K562 (cell line): ENCODE results near the gene EFCAB12. TPM values are rescaled to one million over a fixed set of nuclear protein-coding genes. Genes with fewer than 3 reads are reported as not detected.

Experiments
- ATAC-seq: fragments of 200-7000 bp; cut with Tn5 transposase; 3 replicates; pipeline ENCODE4 v1.9.1; 2020; ENCODE audit warnings: moderate library complexity
- BruUV-seq: library from RNA; stranded (reverse); fragments of 400-500 nt; replicated peaks from 2 replicates; lab custom pipeline; 2021; lab: Mats Ljungman, UMichigan
- CTCF ChIA-PET: fragments of 300-600 bp; formaldehyde crosslinking; extraction: SDS; loops from one replicate; lab custom pipeline; 2021; ENCODE audit warnings: low intra/inter-chr PET ratio; lab: Yijun Ruan, JAX
- POLR2A ChIA-PET: fragments of 300-600, 350-650 bp; sonication (Branson Sonifier 250); formaldehyde crosslinking; extraction: SDS; loops from one replicate; lab custom pipeline; 2021; ENCODE audit warnings: antibody characterized with exemption, inconsistent platforms; lab: Yijun Ruan, JAX
- DNase-seq, 4 experiments: peaks; one replicate each; pipeline versions ENCODE4 v3.0.0 to v3.0.0-alpha.2; 2011 to 2018; ENCODE audit warnings: low spot score in 3 of 4, mixed read lengths in 3 of 4; ENCODE audit errors: extremely low read depth in 1 of 4
- FAIRE-seq: peaks from 2 replicates; lab custom pipeline; 2011; peaks lifted over from hg19 to GRCh38; lab: Jason Lieb, UNC
- H2AFZ ChIP-seq: 2 replicates; pipeline ENCODE4 v1.6.0; 2011; ENCODE audit warnings: low read depth, low read length, control low read depth, inconsistent platforms
- H3K27ac ChIP-seq: fragments of 200-600 bp; 3 replicates; pipeline ENCODE4 v1.8.0; 2011; ENCODE audit warnings: low read depth, mild to moderate bottlenecking, control low read depth, inconsistent platforms, low read length, moderate library complexity, mixed read lengths; ENCODE audit errors: extremely low read depth
- H3K27me3 ChIP-seq, 2 experiments: fragments of 300-600 bp in 1 of 2; 2 replicates in 1 of 2; 3 replicates in 1 of 2; pipeline versions ENCODE4 v1.6.0 to v1.8.0; 2011; ENCODE audit warnings: inconsistent platforms in 2 of 2, low read length in 2 of 2, mild to moderate bottlenecking in 1 of 2, mixed read lengths in 1 of 2, moderate library complexity in 1 of 2; ENCODE audit not compliant: control insufficient read depth in 2 of 2, insufficient read depth in 2 of 2
- H3K36me3 ChIP-seq: fragments of 300-600 bp; 3 replicates; pipeline ENCODE4 v1.8.0; 2011; ENCODE audit warnings: mild to moderate bottlenecking, low read length, inconsistent platforms; ENCODE audit not compliant: control insufficient read depth, insufficient read depth
- H3K4me1 ChIP-seq, 2 experiments: fragments of 200-600 bp in 1 of 2; replicated peaks in 1 of 2; 2 replicates in 1 of 2; 3 replicates in 1 of 2; pipeline versions ENCODE4 v1.5.1 to v1.8.0; 2011; ENCODE audit warnings: inconsistent platforms in 2 of 2, low read length in 2 of 2, mild to moderate bottlenecking in 1 of 2, mixed read lengths in 1 of 2, moderate library complexity in 1 of 2; ENCODE audit not compliant: control insufficient read depth in 2 of 2, insufficient read depth in 2 of 2
- H3K4me2 ChIP-seq: 2 replicates; pipeline ENCODE4 v1.6.1; 2011; ENCODE audit warnings: low read length, control low read depth, inconsistent platforms, mixed read lengths; ENCODE audit not compliant: insufficient read depth
- H3K4me3 ChIP-seq: fragments of 200-600 bp; sonication (generic), shearing (Covaris generic); 2 replicates; pipeline ENCODE4 v1.5.1; 2016; ENCODE audit warnings: control low read depth, inconsistent platforms
- H3K79me2 ChIP-seq: fragments of 200-600 bp; 3 replicates; pipeline ENCODE4 v1.8.0; 2011; ENCODE audit warnings: low read length, inconsistent platforms; ENCODE audit not compliant: control insufficient read depth, insufficient read depth
- H3K9ac ChIP-seq, 2 experiments: 2 replicates each; pipeline versions ENCODE4 v1.6.0 to v1.6.1; 2011; ENCODE audit warnings: low read depth in 2 of 2, low read length in 2 of 2, control low read depth in 1 of 2, inconsistent platforms in 1 of 2, mild to moderate bottlenecking in 1 of 2, mixed read lengths in 1 of 2; ENCODE audit not compliant: insufficient read depth in 1 of 2
- H3K9me1 ChIP-seq: one replicate; pipeline ENCODE4 v1.6.0; 2011; ENCODE audit warnings: inconsistent platforms, mild to moderate bottlenecking, low read length, moderate library complexity; ENCODE audit not compliant: control insufficient read depth, insufficient read depth
- H3K9me3 ChIP-seq: replicated peaks from 2 replicates; pipeline ENCODE4 v1.5.1; 2011; ENCODE audit warnings: low read depth, low read length, inconsistent platforms; ENCODE audit not compliant: control insufficient read depth, insufficient read depth
- H4K20me1 ChIP-seq: replicated peaks from 2 replicates; pipeline ENCODE4 v1.6.1; 2011; ENCODE audit warnings: low read length, inconsistent platforms, mixed read lengths; ENCODE audit not compliant: control insufficient read depth, insufficient read depth
- ADNP ChIP-seq: fragments of 200-800 bp; sonication (Bioruptor generic); IDR thresholded peaks from 2 replicates; pipeline ENCODE4 v1.6.1; 2016; ENCODE audit warnings: missing genetic modification characterization, missing compliant biosample characterization
- BDP1 ChIP-seq: IDR thresholded peaks from 3 replicates; pipeline ENCODE4 v1.6.1; 2011; ENCODE audit not compliant: insufficient read length, insufficient read depth
- CTCFL ChIP-seq: IDR thresholded peaks from 2 replicates; pipeline ENCODE4 v1.6.1; 2011; ENCODE audit warnings: borderline replicate concordance, low read depth, mild to moderate bottlenecking, moderate library complexity, low read length; ENCODE audit not compliant: insufficient read depth, poor library complexity, severe bottlenecking
- E2F5 ChIP-seq: sonication (generic); formaldehyde crosslinking; IDR thresholded peaks from 2 replicates; pipeline ENCODE4 v1.8.0; 2022; ENCODE audit warnings: mild to moderate bottlenecking, missing genetic modification reagents
- KLF16 ChIP-seq: IDR thresholded peaks from 2 replicates; pipeline ENCODE4 v1.6.1; 2016; ENCODE audit warnings: antibody characterized with exemption
- MCM5 ChIP-seq: fragments of 450-650 bp; IDR thresholded peaks from 2 replicates; pipeline ENCODE4 v1.6.1; 2016; ENCODE audit warnings: low read depth
- MEF2D ChIP-seq: conservative IDR thresholded peaks from 2 replicates; pipeline ENCODE4 v1.6.1; 2016; ENCODE audit warnings: low read depth, missing genetic modification characterization, missing compliant biosample characterization
- PHF21A ChIP-seq: fragments of 450-650 bp; IDR thresholded peaks from 2 replicates; pipeline ENCODE4 v1.6.1; 2017; ENCODE audit warnings: low read depth, borderline replicate concordance
- PYGO2 ChIP-seq: fragments of 450-650 bp; IDR thresholded peaks from 2 replicates; pipeline ENCODE4 v1.6.1; 2016; ENCODE audit warnings: mild to moderate bottlenecking, missing genetic modification characterization, moderate library complexity, missing compliant biosample characterization
- YBX1 ChIP-seq: fragments of 450-650 bp; IDR thresholded peaks from 2 replicates; pipeline ENCODE4 v1.7.1; 2016; ENCODE audit warnings: mild to moderate bottlenecking
- ZFX ChIP-seq: sonication (generic); formaldehyde crosslinking; IDR thresholded peaks from 2 replicates; pipeline ENCODE4 v1.8.0; 2022; ENCODE audit warnings: mild to moderate bottlenecking, missing genetic modification reagents, moderate library complexity
- ZNF23 ChIP-seq: fragments of 250-450 bp; sonication (Bioruptor Pico); IDR thresholded peaks from 2 replicates; pipeline ENCODE4 v1.4.0; 2020; ENCODE audit warnings: mild to moderate bottlenecking
- ZNF280A ChIP-seq: fragments of 450-650 bp; IDR thresholded peaks from 2 replicates; pipeline ENCODE4 v1.6.1; 2018; ENCODE audit warnings: mild to moderate bottlenecking, low read depth; ENCODE audit not compliant: partially characterized antibody
- ZNF655 ChIP-seq: fragments of 250-450 bp; sonication (Bioruptor Pico); IDR thresholded peaks from 2 replicates; pipeline ENCODE4 v1.5.0; 2021
- WGBS: fragments of 100-300 bp; shearing (Covaris generic); methylation state at CpG from one replicate; pipeline ENCODE4 v1.1.6; 2016; ENCODE audit warnings: low coverage, mixed read lengths; ENCODE audit not compliant: insufficient coverage; ENCODE audit errors: missing lambda C conversion rate; 5-methylcytosine and 5-hydroxymethylcytosine counted together
- in situ Hi-C: fragments of 300-500 bp; cut with MboI; formaldehyde crosslinking; loops from 4 replicates; pipeline ENCODE4 v1.15.0; 2018; ENCODE audit warnings: inconsistent platforms, mixed read lengths
- intact Hi-C: fragments of 100-400 bp; cut with micrococcal nuclease; formaldehyde crosslinking; loops from 2 replicates; pipeline ENCODE4 v1.14.2; 2022
- polyA plus RNA-seq, 8 experiments: library from polyadenylated mRNA; depleted of rRNA in 4 of 8; stranded (reverse) in 5 of 8; unstranded in 3 of 8; fragments of >200 nt; fragmentation: Nextera tagmentation in 2 of 8; fragmentation: Illumina TruSeq in 1 of 8; extraction: Ambion mirVana in 2 of 8; extraction: Trizol in 1 of 8; gene quantifications; 2 replicates each; pipeline versions ENCODE4 v1.2.1 to v1.2.3, GENCODE V29; 2011 to 2014; ENCODE audit warnings: inconsistent platforms in 1 of 8, missing spikeins in 1 of 8
- total RNA-seq, 7 experiments: library from RNA; depleted of rRNA in 6 of 7; stranded (reverse); fragments of >200 nt in 6 of 7; fragmentation: Illumina TruSeq in 2 of 7; extraction: Trizol in 2 of 7; gene quantifications; 2 replicates each; pipeline versions ENCODE4 v1.2.1 to v1.2.3, GENCODE V29; 2011 to 2021; ENCODE audit warnings: low replicate concordance in 1 of 7

EFCAB12 gene
- total and polyA plus RNA-seq, 9 of the 15 experiments (the other 6 are each of a cell fraction or from before 2014, with no cell fraction given), result 0.08 to 0.95 (median 0.56) TPM; not detected in 1

GRCh38 chr3:129460572-129460971, 32.1 kb upstream of the EFCAB12 start:
- in situ Hi-C loops, result no loop called here
- H3K27ac ChIP-seq, result peak overlapping the region; percentile 99
- peak overlapping the region; percentile 49; the same call in 1 of the 2 replicates for H2AFZ ChIP-seq
- H3K27me3 ChIP-seq, result no peaks in the 10 kb centered on the region
- FAIRE-seq, result peak; percentile 74
- peaks cover 4% of the 10 kb centered on the region; the same call in 2 of the 3 replicates for H3K36me3 ChIP-seq
- H4K20me1 ChIP-seq, result no peaks in the 10 kb centered on the region
- no peak for DNase-seq
- WGBS, result 54% methylated on average over 2 of the region's 2 CpGs
- ChIA-PET CTCF (no interaction called here), POLR2A (interaction anchor here (0.7 kb wide), 1 partner anchor 12 kb away, joined by 3 read pairs; no protein-coding TSS in a partner anchor)
- peaks cover 14 to 39% of the 10 kb centered on the region in 2 experiments for H3K4me1 ChIP-seq
- H3K9me1 ChIP-seq, result no peaks in the 10 kb centered on the region
- H3K4me3 ChIP-seq, result no peak overlapping the region
- ATAC-seq, result no peak
- no peaks in the 10 kb centered on the region for H3K9me3 ChIP-seq
- peak overlapping the region in 1 of 2 experiments; percentile 86; a peak in 1 of 4 replicates for H3K9ac ChIP-seq
- no TSS peak for BruUV-seq
- H3K4me2 ChIP-seq, result peak overlapping the region; percentile 90; the same call in 1 of the 2 replicates
- H3K79me2 ChIP-seq, result no peaks in the 10 kb centered on the region
- intact Hi-C loops, result no loop called here
- no peak for TF ChIP-seq YBX1
- TF ChIP-seq CTCFL, result no peak
- no peak for TF ChIP-seq ZNF655 (CRISPR knock-in tag)
- 0 out of 2 replicates have a peak, but pooled peaks have one; percentile 44 for TF ChIP-seq ZFX (CRISPR knock-in tag)
- no peak for TF ChIP-seq ZNF280A
- TF ChIP-seq BDP1, result no peak
- no peak for TF ChIP-seq ZNF23 (CRISPR knock-in tag)
- TF ChIP-seq MCM5, result no peak
- no peak for TF ChIP-seq KLF16
- TF ChIP-seq PHF21A, result no peak
- TF ChIP-seq ADNP (tag), result no peak
- TF ChIP-seq PYGO2 (tag), result no peak
- no peak for TF ChIP-seq E2F5 (CRISPR knock-in tag)
- no peak for TF ChIP-seq MEF2D (tag)
